ENCODE measurements around the gene ATXN1. TPM values are rescaled to one million over a fixed set of nuclear protein-coding genes. Genes with fewer than 3 reads are reported as not detected.

ATXN1 gene
- total RNA-seq, 1 donor = 45.3 TPM

- no peak overlapping the region for H3K4me3 ChIP-seq (ENCODE audit: low read depth, low read length)
- DNase-seq (ENCODE audit: low read depth) = no peak
- TF ChIP-seq CTCF (IDR thresholded peaks at IDR 0.05; ENCODE audit: insufficient read depth, low read depth, low read length) = no peak
These were observed 274.6 kb downstream of the ATXN1 start for GRCh38 chr6:16486661-16487060.

- no peak for DNase-seq (ENCODE audit: low read depth)
- no peak for TF ChIP-seq CTCF (IDR thresholded peaks at IDR 0.05; ENCODE audit: insufficient read depth, low read depth, low read length)
- H3K4me3 ChIP-seq (ENCODE audit: low read depth, low read length) = no peak overlapping the region
These were observed 277.9 kb downstream of the ATXN1 start for GRCh38 chr6:16483315-16483875.

- no peak for DNase-seq (ENCODE audit: low read depth)
These were observed 278.5 kb downstream of the ATXN1 start for GRCh38 chr6:16482702-16483314.

GRCh38 chr6:16481697-16482399 lies 279.4 kb downstream of the ATXN1 start:
- TF ChIP-seq CTCF (IDR thresholded peaks at IDR 0.05; ENCODE audit: insufficient read depth, low read depth, low read length) = no peak
- DNase-seq (ENCODE audit: low read depth) = no peak
- H3K4me3 ChIP-seq (ENCODE audit: low read depth, low read length) = no peak overlapping the region

More at GRCh38 chr6:16482702-16483314, 278.5 kb downstream of the ATXN1 start:
- TF ChIP-seq CTCF (IDR thresholded peaks at IDR 0.05; ENCODE audit: insufficient read depth, low read depth, low read length) = no peak
- H3K4me3 ChIP-seq (ENCODE audit: low read depth, low read length) = no peak overlapping the region

- DNase-seq (ENCODE audit: low read depth) = no peak
- H3K4me3 ChIP-seq (ENCODE audit: low read depth, low read length) = no peak overlapping the region
- TF ChIP-seq CTCF (IDR thresholded peaks at IDR 0.05; ENCODE audit: insufficient read depth, low read depth, low read length) = no peak
These were observed 280.3 kb downstream of the ATXN1 start for GRCh38 chr6:16480763-16481560.

- no peak for TF ChIP-seq CTCF (IDR thresholded peaks at IDR 0.05; ENCODE audit: insufficient read depth, low read depth, low read length)
- H3K4me3 ChIP-seq (ENCODE audit: low read depth, low read length) = no peak overlapping the region
- DNase-seq (ENCODE audit: low read depth) = no peak
These were observed 283.7 kb downstream of the ATXN1 start for GRCh38 chr6:16477367-16478149.
